GM20000 (cell line): ENCODE data around the gene VSIG4.

Source experiments
- DNase-seq: peaks from one replicate; pipeline ENCODE4 v3.0.0; 2012; ENCODE audit warnings: low spot score
- TF ChIP-seq, protein P1 (sequence below): IDR thresholded peaks from 2 replicates; pipeline ENCODE4 v1.5.1; 2012; ENCODE audit warnings: mild to moderate bottlenecking, control low read depth; ENCODE audit errors: extremely low read depth, missing control alignments

Gene VSIG4

DNA sequence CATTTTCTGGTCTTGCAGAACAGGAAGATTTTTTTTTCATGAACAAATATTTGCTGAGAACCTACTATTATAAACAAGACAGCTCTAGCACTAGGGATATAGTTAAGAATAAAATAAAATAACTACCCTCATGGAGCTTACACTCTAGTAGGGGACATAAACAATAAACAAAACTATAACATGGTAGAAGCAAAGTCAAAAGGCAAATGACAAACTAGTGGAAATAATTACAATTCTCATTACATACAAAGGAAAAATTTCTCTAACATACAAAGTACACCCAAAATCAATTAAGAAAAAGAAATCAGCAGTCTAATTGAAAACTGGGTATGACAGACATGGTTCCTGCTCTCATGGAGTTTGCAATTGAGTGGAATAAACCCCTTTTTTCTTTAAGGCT is 32.0 kb downstream of the VSIG4 start:
- DNase-seq, result no peak
- TF ChIP-seq, protein P1, sequence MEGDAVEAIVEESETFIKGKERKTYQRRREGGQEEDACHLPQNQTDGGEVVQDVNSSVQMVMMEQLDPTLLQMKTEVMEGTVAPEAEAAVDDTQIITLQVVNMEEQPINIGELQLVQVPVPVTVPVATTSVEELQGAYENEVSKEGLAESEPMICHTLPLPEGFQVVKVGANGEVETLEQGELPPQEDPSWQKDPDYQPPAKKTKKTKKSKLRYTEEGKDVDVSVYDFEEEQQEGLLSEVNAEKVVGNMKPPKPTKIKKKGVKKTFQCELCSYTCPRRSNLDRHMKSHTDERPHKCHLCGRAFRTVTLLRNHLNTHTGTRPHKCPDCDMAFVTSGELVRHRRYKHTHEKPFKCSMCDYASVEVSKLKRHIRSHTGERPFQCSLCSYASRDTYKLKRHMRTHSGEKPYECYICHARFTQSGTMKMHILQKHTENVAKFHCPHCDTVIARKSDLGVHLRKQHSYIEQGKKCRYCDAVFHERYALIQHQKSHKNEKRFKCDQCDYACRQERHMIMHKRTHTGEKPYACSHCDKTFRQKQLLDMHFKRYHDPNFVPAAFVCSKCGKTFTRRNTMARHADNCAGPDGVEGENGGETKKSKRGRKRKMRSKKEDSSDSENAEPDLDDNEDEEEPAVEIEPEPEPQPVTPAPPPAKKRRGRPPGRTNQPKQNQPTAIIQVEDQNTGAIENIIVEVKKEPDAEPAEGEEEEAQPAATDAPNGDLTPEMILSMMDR, result no peak

DNA sequence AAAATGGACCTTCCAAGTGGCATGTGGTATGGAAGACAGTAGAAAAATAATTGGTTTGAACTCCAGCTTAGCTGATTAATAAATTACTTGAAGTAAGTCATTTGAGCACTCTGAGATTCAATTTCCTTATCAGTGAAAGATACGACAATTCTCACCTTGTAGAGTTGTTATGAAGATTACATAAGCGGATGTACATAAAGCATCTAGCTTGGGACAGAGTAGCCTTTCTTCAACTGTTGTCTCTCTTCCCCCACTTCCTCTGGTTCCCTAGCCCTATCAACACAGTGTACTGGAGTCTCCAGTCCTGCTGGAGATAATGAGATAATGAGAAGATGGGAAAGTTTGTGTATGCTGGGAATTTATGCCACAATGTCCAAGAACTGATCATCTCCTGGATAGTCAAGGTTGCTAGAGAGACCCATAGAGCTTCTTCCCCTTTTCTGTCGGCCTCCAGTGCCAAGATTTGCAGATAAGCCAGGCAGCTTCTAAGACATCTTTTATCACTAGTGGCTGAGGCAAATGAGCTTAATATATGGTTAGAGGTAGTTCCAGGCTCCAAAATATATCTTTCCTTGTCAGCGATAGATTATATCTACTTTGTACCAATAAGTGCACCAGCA is 33.9 kb downstream of the VSIG4 start:
- DNase-seq, result no peak
- TF ChIP-seq, protein P1, result no peak

GRCh38 chrX:66004928-66005829 is 34.7 kb downstream of the VSIG4 start:
- DNase-seq, result no peak
- TF ChIP-seq, protein P1, result no peak

GRCh38 chrX:66002824-66003680 is 36.8 kb downstream of the VSIG4 start:
- DNase-seq, result no peak
- TF ChIP-seq, protein P1, result no peak

DNA sequence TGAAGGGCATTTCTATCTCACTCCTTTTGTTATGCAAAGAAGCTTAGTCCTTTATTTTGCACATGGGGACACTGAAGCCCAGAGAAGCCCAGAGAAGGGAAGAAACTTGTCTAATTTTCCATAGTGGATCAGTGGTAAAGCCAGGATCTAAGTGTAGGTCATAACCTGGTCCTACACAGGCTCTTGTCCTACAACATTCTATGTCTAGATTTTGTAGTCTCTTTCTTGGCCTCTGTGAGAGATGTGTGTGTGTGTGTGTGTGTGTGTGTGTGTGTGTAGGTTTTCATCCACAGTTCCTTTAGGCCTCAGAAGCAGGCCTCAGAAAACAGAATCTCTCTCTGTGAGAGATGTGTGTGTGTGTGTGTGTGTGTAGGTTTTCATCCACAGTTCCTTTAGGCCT is 38.3 kb downstream of the VSIG4 start:
- TF ChIP-seq, protein P1, result no peak
- no peak for DNase-seq

DNA sequence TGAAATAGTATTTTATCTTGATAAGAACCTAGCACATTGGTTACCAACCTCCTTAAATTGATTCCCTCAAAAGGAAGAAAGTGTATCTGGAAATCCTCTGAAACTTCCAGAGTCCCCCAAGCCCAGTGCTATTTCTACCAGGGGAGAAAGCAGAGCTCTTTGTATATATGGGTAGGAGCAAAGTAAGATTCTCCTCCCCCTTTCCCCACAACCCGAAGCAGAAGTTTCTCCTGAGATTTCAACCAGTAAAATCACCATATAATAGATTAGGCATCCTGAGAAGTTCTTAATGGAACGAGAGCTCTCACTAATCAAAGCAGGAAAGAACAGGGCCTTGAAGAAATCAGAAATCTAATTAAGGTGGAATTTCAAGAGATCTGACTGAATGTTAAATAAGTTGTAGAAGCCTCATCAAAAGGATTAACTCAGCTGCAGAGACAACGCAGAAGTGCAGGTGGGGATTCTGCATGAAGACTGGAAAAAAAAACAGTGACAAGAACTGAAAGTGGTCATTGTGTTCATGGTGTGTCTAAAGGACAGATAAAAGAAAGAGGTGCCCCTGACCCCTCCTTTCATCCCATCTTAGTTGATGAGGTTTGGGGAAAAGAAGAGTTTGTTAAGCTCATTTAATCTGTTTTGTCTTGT is 39.1 kb downstream of the VSIG4 start:
- TF ChIP-seq, protein P1, result no peak
- DNase-seq, result no peak

DNA sequence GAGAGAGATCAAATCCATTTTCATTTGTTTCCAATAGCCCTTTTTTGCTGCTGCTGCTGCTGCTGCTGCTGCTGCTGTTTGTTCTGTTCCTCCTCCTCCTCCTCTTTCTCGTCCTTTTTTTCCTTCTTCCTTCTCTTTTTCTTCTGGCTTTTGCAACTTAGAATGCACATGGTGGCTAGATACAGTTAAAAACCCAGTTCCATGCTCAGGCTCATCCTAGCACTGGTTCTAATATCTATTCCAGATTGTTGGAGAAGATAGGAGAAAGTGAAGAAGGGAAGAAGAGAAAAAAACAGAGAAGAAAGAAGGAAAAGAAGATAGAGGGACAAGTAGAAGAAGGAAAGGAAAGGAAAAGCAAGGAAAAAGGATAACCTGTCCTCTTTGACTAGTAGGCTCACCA is 39.7 kb downstream of the VSIG4 start:
- TF ChIP-seq, protein P1, result no peak
- no peak for DNase-seq
